Skeletal muscle satellite cell (primary cell): ENCODE results near the gene PLEKHA4.

Source experiments
- H3K27me3 ChIP-seq: 2 replicates; pipeline ENCODE4 v1.7.0; 2013; ENCODE audit warnings: low read length; ENCODE audit not compliant: control insufficient read depth, insufficient read depth
- H3K36me3 ChIP-seq: 2 replicates; pipeline ENCODE4 v1.7.0; 2013; ENCODE audit warnings: mild to moderate bottlenecking, control low read depth, low read length; ENCODE audit not compliant: insufficient read depth
- H3K4me1 ChIP-seq: 2 replicates; pipeline ENCODE4 v1.7.0; 2013; ENCODE audit warnings: low read length; ENCODE audit not compliant: control insufficient read depth, insufficient read depth
- H3K4me2 ChIP-seq: 2 replicates; pipeline ENCODE4 v1.7.0; 2013; ENCODE audit warnings: mild to moderate bottlenecking, low read length
- H3K4me3 ChIP-seq: 2 replicates; pipeline ENCODE4 v1.7.0; 2013; ENCODE audit warnings: low read length
- H3K9ac ChIP-seq: 2 replicates; pipeline ENCODE4 v1.7.0; 2013; ENCODE audit warnings: mild to moderate bottlenecking, low read depth, low read length, moderate library complexity
- H3K9me3 ChIP-seq: replicated peaks from 2 replicates; pipeline ENCODE4 v1.7.0; 2013; ENCODE audit warnings: mild to moderate bottlenecking, control low read depth, low read length

PLEKHA4 gene

GRCh38 chr19:48818234-48818820 lies 50.1 kb downstream of the PLEKHA4 start:
- Histone ChIP-seq H3K9ac (no peak overlapping the region), H3K4me2 (no peak overlapping the region), H3K4me1 (peaks cover 10% of the 10 kb centered on the region), H3K4me3 (no peak overlapping the region), H3K9me3 (no peaks in the 10 kb centered on the region), H3K27me3 (no peaks in the 10 kb centered on the region), H3K36me3 (no peaks in the 10 kb centered on the region)

GRCh38 chr19:48817585-48818124 lies 50.8 kb downstream of the PLEKHA4 start:
- Histone ChIP-seq H3K4me1 (peaks cover 10% of the 10 kb centered on the region), H3K36me3 (no peaks in the 10 kb centered on the region), H3K9me3 (no peaks in the 10 kb centered on the region), H3K4me2 (no peak overlapping the region), H3K9ac (no peak overlapping the region), H3K4me3 (no peak overlapping the region), H3K27me3 (no peaks in the 10 kb centered on the region)

GRCh38 chr19:48815870-48816501 lies 52.4 kb downstream of the PLEKHA4 start:
- Histone ChIP-seq H3K9me3 (no peaks in the 10 kb centered on the region), H3K27me3 (no peaks in the 10 kb centered on the region), H3K4me2 (no peak overlapping the region), H3K9ac (no peak overlapping the region), H3K4me1 (peaks cover 17% of the 10 kb centered on the region), H3K4me3 (no peak overlapping the region), H3K36me3 (no peaks in the 10 kb centered on the region)

DNA sequence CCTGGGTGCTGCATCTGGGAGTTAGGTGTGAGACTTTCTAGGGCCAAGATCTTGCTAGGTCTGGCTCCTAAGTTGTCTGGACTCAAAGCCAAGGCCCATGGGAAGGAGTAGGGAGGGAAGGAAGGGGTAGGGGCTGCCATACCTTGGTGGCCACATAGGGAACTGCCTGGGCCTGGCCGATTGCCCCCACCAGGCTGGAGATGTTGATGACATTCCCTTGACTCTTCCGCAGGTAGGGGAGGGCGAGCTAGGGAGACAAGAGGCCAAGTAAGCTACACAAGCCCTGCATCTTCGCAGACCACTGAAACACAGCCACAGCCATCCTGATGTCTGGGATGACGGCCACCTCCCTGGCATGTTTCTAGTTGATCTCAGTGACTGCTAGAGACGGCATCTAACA lies 53.5 kb downstream of the PLEKHA4 start:
- Histone ChIP-seq H3K4me2 (no peak overlapping the region), H3K36me3 (no peaks in the 10 kb centered on the region), H3K9ac (no peak overlapping the region), H3K27me3 (no peaks in the 10 kb centered on the region), H3K4me3 (no peak overlapping the region), H3K9me3 (no peaks in the 10 kb centered on the region), H3K4me1 (peaks cover 21% of the 10 kb centered on the region)

DNA sequence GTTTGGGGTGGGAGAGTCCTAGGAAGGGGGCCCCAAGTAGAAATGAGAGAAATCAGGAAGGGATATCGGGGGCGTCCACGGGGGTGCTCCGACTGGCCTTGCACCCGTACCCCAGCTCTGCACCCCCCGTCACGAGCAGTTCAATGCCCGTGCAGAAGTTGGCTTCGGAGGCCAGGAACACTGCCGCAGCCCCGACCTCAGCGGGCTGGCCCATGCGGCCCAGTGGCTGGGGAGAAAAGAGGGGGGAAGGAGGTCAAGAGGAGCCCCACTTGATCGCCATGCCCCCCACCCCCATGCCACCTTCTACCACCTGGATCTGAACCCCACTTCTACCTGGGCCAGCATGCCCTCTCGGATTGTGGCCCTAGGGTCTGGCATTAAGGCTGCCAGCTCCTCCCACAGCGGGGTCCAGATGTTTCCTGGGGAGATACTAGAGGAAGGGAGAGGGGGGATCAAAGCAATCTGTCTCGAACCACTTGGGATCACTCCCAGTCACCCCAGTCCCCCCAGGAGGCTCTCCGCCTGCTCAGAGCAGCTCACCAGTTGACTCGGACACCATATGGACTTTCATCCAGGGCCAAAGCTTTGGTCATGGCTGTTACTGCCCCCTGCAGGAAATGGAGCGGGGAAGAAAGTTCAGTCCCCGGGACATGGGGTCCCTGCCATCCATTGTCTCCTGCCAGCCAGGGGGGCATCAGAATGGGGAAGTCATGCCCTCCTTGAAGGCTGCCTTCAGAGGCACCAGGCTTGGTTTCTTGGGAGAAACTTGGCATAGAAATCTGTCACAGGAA lies 55.1 kb downstream of the PLEKHA4 start:
- Histone ChIP-seq H3K4me2 (no peak overlapping the region), H3K9me3 (no peaks in the 10 kb centered on the region), H3K4me1 (peaks cover 13% of the 10 kb centered on the region), H3K27me3 (no peaks in the 10 kb centered on the region), H3K9ac (no peak overlapping the region), H3K36me3 (no peaks in the 10 kb centered on the region), H3K4me3 (no peak overlapping the region)

DNA sequence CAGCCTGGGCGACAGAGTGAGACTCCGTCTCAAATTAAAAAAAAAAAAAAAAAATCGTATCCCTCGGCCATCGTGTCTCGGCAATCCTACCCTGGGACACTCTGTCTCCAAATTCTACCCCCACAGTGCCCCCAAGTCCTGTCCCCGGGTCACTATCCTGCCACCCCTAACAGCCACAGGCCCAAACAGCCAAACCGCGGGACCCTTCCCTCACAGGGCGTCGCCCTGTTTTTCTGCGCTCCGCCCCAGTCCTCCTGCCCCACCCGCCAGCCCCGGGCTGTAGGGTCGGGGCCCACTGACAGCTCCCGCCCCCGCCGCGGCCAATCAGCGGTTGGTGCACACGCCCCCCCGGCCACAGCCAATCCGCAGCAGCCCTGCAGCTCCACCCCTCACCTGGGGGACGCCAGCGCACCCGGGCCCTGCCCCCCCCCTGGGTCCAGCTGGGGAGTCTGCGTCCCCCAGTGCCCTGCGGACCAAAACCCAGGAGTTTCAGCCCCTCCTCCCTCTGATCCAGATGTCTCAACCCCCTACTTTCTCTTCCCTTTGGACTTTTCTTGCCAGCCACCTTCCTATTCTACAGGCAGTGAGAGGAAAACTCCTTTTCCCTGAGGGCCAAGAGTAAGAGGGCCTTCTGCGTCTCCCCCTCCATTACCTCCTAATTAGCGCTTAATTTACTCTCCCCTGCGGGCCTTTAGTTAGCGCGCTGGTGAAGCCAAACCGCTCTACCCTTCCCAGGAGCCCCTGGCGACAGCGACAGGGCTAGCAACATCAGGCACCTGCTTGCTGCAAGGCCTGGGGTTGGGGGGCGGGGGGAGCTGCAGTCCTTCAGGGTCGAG lies 56.1 kb downstream of the PLEKHA4 start:
- H3K27me3 ChIP-seq = no peaks in the 10 kb centered on the region
- H3K36me3 ChIP-seq = no peaks in the 10 kb centered on the region
- H3K4me1 ChIP-seq = peaks cover 13% of the 10 kb centered on the region
- no peak overlapping the region for H3K9ac ChIP-seq
- H3K9me3 ChIP-seq = no peaks in the 10 kb centered on the region
- H3K4me3 ChIP-seq = peak overlapping the region; percentile 61
- H3K4me2 ChIP-seq = peak overlapping the region; percentile 90

- Histone ChIP-seq H3K27me3 (no peaks in the 10 kb centered on the region), H3K4me3 (peak overlapping the region; percentile 75), H3K9ac (peak overlapping the region; percentile 82), H3K9me3 (no peaks in the 10 kb centered on the region), H3K4me2 (peak overlapping the region; percentile 90), H3K4me1 (peaks cover 13% of the 10 kb centered on the region), H3K36me3 (peaks cover 3% of the 10 kb centered on the region)
These were observed 58.3 kb downstream of the PLEKHA4 start for GRCh38 chr19:48810151-48810550.

DNA sequence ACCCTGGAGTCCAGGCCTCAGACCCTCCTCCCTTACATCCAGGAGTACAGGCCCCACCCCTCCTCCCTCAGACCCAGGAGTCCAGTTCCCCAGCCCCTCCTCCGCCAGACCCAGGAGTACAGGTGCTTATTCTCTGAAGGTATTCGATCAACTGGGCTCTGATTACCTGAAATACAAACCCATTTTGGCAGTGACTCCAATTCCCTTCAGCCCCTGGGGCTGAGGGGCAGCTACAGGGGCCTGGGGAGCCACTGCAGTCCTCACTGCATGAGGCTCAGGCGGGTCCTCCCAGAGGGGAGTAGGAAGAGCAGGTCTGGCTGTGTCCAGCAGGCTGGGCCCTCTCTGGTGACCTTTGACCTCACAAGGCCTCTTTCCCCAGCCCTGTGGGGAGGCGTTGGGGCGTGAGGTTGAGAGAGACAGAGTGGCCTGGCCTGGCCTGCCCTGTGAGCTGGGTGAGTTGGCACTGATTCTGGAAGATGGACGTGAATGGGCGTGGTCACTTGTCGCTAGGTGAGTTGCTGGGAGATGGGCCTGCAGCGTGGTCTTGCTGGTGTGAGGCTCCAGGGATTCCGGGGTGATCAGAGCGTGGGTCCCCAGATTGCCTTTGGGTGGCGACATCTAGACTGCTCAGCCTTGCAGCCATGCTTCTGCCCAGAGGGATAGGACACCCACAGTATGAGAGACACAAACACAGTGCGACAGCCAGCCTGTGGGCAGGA lies 60.7 kb downstream of the PLEKHA4 start:
- Histone ChIP-seq H3K36me3 (peaks cover 3% of the 10 kb centered on the region), H3K4me1 (peaks cover 13% of the 10 kb centered on the region), H3K4me3 (no peak overlapping the region), H3K4me2 (no peak overlapping the region), H3K9me3 (no peaks in the 10 kb centered on the region), H3K9ac (no peak overlapping the region), H3K27me3 (no peaks in the 10 kb centered on the region)

GRCh38 chr19:48806818-48807589 lies 61.4 kb downstream of the PLEKHA4 start:
- no peak overlapping the region for H3K4me2 ChIP-seq
- H3K36me3 ChIP-seq = peaks cover 3% of the 10 kb centered on the region
- H3K4me3 ChIP-seq = no peak overlapping the region
- no peak overlapping the region for H3K9ac ChIP-seq
- H3K4me1 ChIP-seq = peaks cover 6% of the 10 kb centered on the region
- no peaks in the 10 kb centered on the region for H3K27me3 ChIP-seq
- no peaks in the 10 kb centered on the region for H3K9me3 ChIP-seq

DNA sequence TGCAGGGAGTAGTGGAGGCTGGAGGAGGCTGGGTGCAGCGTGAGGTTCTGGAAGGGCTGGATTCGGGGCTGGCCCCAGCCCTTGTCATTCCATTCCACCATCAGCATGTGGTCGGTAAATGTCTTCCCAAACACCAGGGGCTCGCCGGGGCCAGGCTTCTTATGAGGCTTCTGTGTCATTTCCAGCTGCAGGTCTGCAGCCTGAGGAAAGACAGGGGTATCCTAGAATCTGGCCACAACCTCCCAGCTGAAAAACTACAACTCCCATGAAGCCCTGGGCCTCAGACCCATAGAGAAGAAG lies 61.9 kb downstream of the PLEKHA4 start:
- H3K4me1 ChIP-seq = peaks cover 6% of the 10 kb centered on the region
- H3K27me3 ChIP-seq = no peaks in the 10 kb centered on the region
- H3K4me3 ChIP-seq = no peak overlapping the region
- H3K9ac ChIP-seq = no peak overlapping the region
- peaks cover 3% of the 10 kb centered on the region for H3K36me3 ChIP-seq
- no peak overlapping the region for H3K4me2 ChIP-seq
- H3K9me3 ChIP-seq = no peaks in the 10 kb centered on the region
